Stimulated activated CD4-positive, alpha-beta T cell treated with anti-CD3 and anti-CD28 coated beads, Interleukin-12 subunit alpha, Interleukin-12 subunit beta, amount 100 ng/mL, for 4 hours (primary cell): ENCODE measurements around the gene SIGLEC1.

Source experiments
- DNase-seq: peaks from one replicate; pipeline ENCODE4 v3.0.0-alpha.2; 2020

SIGLEC1 gene

GRCh38 chr20:3697588-3698305, 14.7 kb downstream of the SIGLEC1 start:
- no peak for DNase-seq

GRCh38 chr20:3696745-3697587, 15.4 kb downstream of the SIGLEC1 start:
- DNase-seq = no peak

- no peak for DNase-seq
Observed at GRCh38 chr20:3696200-3696599, 16.2 kb downstream of the SIGLEC1 start.

DNA sequence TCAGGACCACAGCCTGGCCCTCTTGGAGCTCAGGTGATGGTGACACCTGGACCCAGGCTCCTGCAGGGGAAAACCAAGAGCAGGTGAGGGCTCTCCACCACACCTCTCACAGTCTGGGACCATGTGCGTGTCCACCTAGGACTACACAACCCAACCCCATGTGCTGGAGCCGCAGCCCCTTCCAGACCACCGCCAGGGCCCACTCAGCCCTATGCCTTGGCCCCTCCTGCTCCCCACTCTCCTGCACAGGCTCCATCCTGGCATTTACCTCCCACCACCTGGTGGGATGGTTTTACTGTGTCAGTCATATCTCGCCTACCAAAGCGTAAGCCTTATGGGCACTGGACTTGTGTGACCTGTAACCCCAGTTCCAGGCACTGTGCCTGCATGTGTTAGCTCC, 17.5 kb downstream of the SIGLEC1 start:
- no peak for DNase-seq

DNA sequence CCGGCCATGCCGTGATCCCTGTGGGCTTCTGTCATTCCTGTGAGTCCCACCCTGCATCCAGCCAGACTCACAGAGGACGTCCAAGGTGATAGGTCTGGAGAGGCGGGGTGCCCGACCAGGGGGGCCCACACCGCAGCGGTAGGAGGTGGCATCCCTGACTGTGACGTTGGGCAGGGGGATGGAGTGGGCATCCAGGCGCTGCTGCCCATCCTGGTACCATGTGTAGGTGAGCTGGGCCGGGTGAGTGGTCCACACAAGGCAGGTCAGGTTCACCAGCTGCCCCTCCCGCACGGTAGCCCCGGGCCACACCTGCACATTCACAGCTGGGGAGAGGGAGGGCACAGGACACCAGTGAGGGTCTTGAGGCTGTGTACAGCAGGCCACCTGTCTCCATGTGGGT, 19.0 kb downstream of the SIGLEC1 start:
- DNase-seq = no peak

GRCh38 chr20:3692706-3693294, 19.6 kb downstream of the SIGLEC1 start:
- no peak for DNase-seq

- DNase-seq = no peak
Observed at GRCh38 chr20:3691897-3692296, 20.5 kb downstream of the SIGLEC1 start.

- no peak for DNase-seq
Observed at GRCh38 chr20:3691306-3691705, 21.1 kb downstream of the SIGLEC1 start.

- DNase-seq = no peak
Observed at GRCh38 chr20:3690413-3690812, 22.0 kb downstream of the SIGLEC1 start.

GRCh38 chr20:3689978-3690377, 22.4 kb downstream of the SIGLEC1 start:
- no peak for DNase-seq

GRCh38 chr20:3687655-3688054, 24.7 kb downstream of the SIGLEC1 start:
- no peak for DNase-seq

DNA sequence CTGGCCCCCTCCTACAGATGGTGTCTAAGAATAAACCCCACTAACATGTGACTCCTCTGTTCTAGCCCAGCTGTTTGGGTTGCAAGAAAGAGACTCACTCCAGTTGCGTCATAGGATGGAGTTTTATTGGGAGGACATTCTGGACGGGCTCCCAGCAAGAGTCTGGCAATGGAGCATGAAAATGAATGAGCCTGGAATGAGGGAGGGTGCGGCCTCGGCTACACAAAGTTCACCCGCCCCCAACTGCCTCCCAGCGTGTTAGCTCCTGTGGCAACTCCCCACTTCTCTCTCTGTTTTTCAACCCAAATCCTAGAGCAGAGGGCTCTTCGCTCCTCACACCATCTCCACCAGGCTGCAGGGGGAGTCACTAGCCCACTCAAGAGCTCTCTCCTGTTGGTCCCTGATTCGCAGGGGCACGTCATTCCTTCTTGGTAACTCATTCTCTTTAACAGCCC, 25.5 kb downstream of the SIGLEC1 start:
- no peak for DNase-seq

DNA sequence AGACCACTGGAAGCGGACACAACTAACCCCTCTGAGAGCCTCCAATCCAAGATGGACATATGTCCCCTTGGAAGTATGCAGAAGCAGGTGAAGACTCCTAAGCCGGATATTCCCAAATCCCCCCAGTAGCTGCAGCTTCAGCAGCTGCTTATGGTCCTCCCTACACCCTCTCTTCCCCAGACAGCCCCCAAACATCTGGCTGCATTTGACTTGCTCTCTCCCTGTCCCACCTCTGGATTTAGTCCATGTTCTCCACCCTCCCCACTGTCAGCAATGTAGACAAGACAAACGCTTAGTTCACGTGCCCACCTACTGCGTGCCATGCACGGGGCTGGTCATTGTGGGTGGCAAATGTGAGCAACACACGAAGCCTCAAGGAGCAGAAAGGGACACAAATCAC, 26.0 kb downstream of the SIGLEC1 start:
- DNase-seq = no peak

GRCh38 chr20:3685341-3685740, 27.1 kb downstream of the SIGLEC1 start:
- DNase-seq = no peak

- no peak for DNase-seq
Observed at GRCh38 chr20:3681931-3682781, 30.2 kb downstream of the SIGLEC1 start, which contains the start of gene ADAM33. Gene ADAM33, minus strand, starts transcription at chr20:3682010. Its CDS starts 6 bp downstream, at chr20:3682004.

GRCh38 chr20:3681352-3681930, 31.0 kb downstream of the SIGLEC1 start:
- DNase-seq = no peak

- no peak for DNase-seq
Observed at GRCh38 chr20:3680701-3681351, 31.6 kb downstream of the SIGLEC1 start.

- no peak for DNase-seq
Observed at GRCh38 chr20:3679749-3680700, 32.4 kb downstream of the SIGLEC1 start.

GRCh38 chr20:3678856-3679720, 33.3 kb downstream of the SIGLEC1 start:
- no peak for DNase-seq

- DNase-seq = no peak
Observed at GRCh38 chr20:3678198-3678597, 34.2 kb downstream of the SIGLEC1 start.
